Endothelial cell of umbilical vein (primary cell): ENCODE measurements around the gene FAM32A.

Experiments
- CTCF ChIP-seq, 2 donors: IDR thresholded peaks; 1 replicate in 1 of 2; 2 replicates in 1 of 2; pipeline ENCODE4 v1.5.1; 2011; ENCODE audit warnings: low read length in 2 of 2, mild to moderate bottlenecking in 2 of 2, moderate library complexity in 2 of 2, control low read depth in 1 of 2, inconsistent platforms in 1 of 2, low read depth in 1 of 2; ENCODE audit not compliant: insufficient read depth in 1 of 2; ENCODE audit errors: extremely low read depth in 1 of 2
- POLR2AphosphoS5 ChIP-seq: IDR thresholded peaks from 2 replicates; pipeline ENCODE4 v1.6.1; 2012; ENCODE audit warnings: low read depth, mild to moderate bottlenecking, control low read depth, low read length, moderate library complexity; ENCODE audit not compliant: insufficient read depth

- TF ChIP-seq POLR2AphosphoS5 (no peak), CTCF (IDR thresholded peaks at IDR 0.05; ENCODE audit: extremely low read depth in 1 of 2, insufficient read depth in 1 of 2, low read depth in 1 of 2, low read length in 2 of 2) (no peak)
Observed at GRCh38 chr19:16160943-16161560, 24.2 kb upstream of the FAM32A start.
